ENCODE data around the gene NOS1AP.
"Not testable (repeated sequence)": the region's sequence is repeated elsewhere in the genome, so short reads cannot be mapped to it uniquely, and the experiment has no call there.

Gene NOS1AP

DNA sequence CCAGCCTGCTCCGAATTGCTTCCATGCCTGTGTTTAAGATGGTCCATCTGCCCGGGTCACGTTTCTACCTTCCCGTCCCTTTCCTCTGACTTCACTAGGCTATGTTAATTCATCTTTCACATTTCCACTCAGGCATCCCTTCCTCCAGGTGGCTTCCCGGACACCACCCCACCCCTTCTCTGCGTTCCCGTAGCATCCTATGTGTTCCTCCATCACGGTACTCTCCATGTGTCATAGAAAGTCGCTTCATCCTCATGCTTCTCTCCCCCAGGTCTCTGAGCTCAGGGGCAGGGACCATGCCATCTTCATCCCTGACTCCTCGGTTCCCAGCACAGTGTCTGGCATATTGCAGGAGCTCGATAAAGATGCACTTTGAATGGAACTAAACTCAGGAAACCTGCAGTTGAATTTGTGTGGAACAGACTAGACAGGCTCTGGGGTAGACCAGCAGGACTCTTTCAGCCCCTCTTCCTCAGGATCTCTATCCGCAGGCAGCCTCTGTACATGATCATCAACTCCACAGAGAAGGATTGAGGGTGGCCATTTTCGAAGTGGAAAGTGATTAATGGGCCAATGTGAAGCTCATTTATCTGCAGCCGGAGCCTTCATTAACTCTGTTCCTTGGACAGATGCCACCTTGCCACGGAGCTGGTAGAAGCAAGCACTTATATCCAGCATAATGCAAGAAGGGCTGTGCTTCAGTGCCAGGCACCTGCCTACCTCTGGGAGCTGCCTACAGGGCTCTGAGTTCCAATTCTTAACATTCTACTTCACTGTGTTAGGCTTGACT lies 321.1 kb downstream of the NOS1AP start:
- DNase-seq = peak; percentile 4

DNA sequence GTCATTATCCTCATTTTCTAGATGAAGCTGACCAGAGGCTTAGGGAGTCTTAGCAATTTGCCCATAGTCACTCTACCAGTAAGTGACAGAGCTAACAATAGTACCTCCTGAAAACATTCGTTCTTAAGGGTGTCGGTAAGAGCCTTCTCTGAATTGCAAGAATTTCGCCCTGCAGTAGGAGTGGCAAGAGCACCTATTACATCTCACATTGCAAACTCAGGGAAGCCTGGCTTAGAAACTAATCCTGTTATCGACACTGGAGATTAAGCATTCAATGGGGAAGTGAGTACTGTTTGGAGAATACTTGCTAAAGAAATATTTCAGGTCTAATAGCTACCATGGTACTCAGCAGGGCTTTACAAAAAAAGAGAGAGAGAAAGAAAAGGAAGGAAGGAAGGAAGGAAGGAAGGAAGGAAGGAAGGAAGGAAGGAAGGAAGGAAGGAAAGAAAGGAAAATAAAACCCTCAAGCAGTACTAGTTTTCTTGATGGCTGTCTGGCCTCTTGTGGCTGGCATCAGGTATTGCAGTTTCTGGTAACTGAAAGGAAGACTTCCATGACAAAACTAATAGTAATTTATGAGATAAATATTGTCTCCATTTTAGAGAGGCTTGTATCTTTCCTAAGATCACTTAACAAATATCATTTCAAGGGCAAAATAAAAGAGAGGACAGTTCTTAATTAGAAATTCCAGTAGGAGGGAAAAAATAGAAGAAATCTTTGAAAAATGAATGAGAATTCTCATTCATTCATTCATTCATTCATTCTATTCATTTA lies 322.5 kb downstream of the NOS1AP start:
- peak; percentile 23 for DNase-seq

DNA sequence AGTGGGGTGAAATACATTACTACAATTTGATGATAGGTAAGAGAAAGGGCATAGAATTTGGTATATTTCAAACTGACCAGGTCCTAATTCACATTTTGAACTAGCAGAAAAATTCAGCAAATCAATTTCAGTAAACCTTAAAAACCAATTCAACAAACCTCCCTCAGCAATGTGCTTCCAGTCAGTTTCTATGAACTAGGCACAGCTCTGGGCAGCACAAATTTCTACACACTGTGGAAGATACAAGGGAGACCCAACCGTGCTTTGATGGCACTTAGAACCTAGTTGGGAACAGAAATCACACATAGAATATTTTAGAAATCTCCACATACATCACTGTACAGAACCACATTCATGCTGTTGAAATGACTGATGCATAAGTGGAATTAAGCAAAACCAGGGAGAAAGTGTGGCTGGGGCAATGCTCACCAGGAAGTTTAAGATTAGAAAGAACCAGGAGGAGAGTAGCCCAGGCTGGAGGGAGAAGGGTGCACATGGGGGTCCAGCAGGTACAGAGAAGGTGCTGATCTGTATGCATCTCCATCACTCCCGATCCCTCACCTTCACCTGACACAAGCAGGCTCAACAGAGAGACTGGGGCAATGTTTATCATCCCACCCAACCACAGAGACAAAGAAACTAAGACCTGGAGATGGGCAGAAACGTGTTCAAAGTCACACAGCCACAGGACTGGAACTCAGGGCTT lies 326.9 kb downstream of the NOS1AP start:
- no peak for DNase-seq

DNA sequence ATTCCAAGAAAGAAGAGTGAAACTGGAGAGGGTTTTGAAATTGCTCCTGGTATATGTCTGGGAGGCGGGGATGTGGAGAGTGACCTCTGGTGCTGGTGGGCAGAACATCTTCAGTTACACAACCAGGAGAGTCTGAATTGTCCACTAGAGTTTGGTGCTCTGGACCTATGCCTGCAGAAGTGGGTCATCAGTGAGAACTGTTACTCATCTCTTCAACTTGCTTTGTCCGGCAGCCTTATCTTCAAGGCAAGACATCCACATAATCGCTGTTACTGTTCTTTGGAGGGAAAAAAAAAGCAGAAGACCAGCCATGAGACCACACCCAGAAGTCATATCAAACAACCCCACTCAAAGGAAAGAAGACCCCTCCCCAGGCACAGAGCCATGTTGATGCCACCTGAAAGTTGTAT lies 327.6 kb downstream of the NOS1AP start:
- DNase-seq = no peak

DNA sequence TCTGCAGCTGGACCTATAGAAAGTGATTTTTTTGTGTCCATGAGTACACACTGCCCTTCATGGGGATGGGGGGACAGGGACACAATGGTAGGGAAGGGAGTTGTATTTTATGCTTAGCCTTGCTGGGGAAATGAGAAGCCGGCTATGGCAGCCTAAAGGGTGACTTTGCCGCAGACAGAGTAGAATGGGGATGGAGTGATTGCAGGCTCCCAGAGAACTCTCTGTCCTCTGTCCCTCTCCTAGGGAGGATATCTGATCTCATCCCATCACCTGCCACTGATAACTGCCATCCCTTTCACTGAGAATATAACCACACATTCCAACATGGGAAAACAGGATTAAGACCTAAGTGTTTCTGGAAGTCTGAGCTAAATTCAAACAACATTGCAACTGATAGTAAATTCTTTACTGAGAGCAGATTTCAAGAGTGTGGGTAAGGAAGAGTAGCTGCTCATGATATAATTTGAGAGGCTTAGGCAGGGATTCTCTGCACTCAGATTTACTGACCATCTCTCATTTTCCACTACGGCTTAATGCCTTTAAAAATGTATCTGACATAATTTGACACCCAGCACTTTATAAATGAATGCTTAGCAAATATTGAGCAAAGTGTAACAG lies 328.6 kb downstream of the NOS1AP start:
- no peak for DNase-seq

DNA sequence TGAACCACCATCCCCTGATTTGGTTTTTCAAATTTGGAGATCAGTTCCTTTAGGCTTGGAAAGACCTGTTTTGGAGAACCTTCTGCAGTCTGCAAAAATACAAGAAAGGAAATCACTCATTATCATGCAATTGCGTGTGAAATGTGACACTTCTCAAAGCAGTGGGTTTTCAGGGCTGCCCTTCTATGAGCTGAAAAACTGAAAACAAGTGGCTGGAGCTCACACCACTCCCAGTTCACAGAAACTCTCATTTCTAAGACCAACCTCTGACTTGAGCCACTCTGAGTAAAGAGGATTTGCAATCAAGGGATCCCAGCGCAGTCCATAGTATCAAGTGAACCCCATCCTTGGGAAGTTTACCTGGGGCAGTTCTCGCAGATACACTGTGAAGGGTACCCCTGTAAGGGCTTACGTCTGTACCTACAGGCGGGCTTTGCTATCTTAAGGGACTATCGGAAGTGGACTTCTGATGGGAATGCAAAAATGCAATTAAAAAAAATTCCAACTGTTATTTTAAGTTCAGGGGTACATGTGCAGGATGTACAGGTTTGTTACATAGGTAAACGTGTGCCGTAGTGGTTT lies 329.6 kb downstream of the NOS1AP start:
- DNase-seq = no peak

DNA sequence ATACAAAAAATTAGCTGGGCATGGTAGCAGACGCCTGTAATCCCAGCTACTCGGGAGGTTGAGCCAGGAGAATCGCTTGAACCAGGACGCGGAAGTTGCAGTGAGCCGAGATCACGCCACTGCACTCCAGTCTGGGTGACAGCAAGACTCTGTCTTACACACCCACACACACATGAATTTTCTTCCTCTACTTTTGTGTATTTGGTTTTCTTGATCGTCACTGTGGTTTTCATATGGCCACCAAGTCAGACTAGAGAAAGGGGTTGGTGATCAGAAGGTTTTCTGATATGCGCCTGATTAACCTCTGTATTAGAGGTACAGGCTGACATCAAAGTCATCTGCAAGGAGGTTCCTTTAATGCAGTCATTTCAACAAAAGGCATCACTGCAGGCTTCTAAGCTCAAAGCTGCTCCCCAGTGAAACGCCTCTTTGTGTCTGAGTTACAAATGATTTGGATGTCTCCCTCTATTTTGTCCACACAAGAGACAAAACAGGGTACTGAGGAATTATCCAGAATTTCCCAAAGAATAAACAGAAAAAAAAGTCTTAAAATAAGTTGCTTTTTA lies 331.4 kb downstream of the NOS1AP start:
- DNase-seq = no peak

DNA sequence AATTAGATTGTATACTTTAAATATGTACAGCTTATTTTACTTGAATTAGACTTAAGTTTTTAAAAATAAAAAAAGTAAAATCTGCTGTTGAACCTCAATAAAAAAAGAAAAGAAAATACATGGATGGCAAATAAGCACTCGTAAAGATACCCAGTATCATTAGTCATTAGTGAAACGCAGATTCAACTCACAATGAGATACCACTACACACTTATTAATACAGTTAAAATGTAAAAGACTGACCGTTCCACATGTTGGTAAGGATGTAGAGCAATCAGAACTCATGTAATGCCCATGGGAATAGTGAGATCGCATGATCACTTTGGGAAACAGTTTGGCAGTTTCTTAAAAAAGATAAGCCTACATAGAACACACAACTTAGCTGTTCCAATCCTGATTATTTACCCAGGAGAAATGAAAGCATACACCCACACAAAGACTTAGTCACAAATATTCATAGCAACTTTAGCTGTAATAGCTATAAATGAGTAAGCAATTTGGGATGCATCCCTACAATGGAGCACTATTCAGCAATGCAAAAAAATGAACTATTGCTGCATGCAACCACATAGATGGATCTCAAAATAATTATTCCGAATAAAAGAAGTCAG lies 335.2 kb downstream of the NOS1AP start:
- DNase-seq = no peak

DNA sequence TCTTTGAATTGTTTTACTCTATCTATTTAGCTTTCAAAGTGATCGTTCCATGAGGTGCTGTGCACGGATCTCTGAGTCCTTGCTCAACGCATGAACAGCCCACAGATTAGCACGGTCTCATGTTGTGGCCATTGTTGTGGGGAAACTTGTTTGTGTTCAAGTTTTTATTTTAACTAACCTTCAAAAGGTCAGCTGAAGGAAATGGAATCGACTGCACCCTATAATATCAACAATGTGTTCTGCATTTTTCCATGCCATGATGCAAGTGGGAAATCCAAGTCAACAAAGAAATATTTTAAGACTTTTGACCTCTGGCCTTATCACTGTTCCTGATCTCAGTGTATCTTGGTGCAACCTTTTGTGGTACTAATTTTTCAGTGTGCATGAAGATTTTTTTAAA lies 336.3 kb downstream of the NOS1AP start:
- no peak for DNase-seq

DNA sequence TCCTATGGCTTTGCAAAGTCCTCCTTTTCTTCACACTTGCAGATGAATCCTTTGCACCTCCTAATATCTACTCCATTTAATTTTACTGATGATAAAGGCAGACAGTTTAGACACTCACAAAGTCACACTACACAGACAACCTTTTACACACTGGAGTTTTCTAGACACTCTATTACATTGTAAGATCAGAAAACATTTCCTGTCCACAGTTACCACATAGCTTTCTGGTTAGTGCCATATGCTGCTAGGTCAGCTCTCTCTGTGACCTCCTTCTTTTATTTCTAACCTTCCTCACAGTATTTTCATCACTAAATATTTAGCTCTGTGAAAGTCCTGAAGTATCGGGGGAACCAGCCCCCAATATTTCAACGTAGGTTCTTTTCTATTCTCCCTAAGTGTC lies 337.3 kb downstream of the NOS1AP start:
- no peak for DNase-seq

DNA sequence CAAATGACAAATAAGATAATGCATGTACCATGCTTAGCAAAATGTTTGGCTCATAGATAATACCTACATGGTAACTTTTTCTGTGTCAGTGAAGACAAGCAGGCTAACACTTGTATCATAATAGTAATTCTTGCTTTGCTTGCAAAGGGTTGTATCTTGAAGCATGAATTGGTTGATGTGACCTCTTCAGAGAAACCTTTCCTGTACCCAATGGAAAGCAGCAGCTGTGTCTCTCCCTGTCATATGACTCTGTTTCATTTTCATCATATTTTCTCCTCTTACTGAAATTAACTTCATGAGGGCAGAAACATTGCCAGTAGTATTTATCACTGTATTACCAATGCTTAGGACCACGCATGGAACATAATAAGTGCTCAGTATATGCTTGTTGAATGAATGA lies 338.0 kb downstream of the NOS1AP start:
- DNase-seq = no peak

DNA sequence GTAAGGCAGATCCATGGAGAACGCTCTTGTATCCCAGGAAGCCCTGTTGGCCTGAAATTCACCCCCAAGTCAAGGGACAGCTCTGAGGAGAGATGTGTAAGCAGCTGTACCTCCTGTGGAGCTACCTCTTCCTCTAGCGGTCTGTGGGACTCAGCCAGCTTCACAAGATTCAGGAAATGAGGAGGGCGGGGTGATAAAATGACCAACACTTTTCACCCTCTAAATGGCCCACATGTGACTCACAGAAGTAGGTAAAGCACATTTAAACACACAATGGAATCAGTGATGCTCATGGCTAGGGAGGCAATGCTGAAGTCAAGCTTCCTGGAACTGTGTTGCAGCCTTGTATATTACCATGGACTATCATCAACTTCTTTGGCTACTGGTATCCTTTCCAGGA lies 342.5 kb downstream of the NOS1AP start, which contains the start of gene SH2D1B:
TSS of gene SH2D1B (minus strand) at position 135 of the 400 bp plus-strand sequence. CDS start at position 15, 120 bp downstream.
- DNase-seq = no peak

DNA sequence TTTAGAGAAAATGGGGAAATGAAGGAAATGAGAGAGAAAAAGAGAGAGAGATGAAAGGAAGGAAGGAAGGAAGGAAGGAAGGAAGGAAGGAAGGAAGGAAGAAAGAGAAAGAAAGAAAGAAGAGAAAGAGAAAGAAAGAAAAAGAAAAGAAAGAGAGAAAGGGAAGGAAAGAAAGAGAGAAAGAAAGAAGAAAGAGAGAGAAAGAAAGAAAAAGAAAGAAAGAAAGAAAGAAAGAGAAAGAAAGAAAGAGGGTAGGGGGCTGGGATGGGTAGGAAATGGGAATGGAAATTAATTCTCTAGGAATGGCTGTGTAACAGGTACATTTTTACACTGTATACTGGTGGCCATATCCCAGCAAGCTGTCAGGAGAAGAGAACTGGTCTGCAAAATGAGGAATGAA lies 346.7 kb downstream of the NOS1AP start:
- no peak for DNase-seq

DNA sequence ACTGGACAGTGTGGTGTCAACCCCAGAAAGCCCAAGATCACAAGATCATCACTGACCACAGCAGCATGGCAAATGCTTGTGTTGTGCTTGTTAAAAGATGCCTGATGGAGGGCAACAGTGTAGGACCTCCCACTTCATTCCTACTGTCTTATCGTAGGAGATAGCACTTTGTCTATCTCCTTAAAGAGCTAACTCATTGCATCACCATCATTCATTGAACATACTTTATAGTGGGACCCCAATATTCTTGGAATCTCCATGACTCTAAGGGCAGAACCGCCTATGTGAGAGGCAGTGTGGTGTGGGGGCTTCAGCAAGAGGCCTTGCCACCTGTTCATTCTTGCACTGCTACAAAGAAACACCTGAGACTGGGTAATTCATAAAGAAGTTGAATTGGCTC lies 347.4 kb downstream of the NOS1AP start:
- DNase-seq = no peak

DNA sequence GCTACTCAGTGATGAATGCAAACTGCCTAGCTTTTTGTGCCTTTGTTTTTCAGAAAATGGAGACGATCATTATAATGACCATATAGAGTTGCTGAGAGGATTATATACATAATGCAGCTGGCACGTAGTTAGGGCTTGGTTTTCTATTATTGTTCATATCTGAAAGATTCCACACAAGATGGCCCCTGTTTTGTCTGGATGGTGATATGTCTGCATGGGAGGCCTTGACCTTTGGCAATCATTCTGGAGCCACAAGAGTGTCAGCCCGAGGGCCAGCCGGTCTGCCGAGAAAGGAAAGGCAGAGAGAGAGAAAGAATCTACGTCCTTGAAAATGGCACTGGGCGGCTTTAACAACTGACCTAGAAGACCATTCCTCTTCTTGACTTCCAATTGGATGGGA lies 348.2 kb downstream of the NOS1AP start:
- DNase-seq = no peak

DNA sequence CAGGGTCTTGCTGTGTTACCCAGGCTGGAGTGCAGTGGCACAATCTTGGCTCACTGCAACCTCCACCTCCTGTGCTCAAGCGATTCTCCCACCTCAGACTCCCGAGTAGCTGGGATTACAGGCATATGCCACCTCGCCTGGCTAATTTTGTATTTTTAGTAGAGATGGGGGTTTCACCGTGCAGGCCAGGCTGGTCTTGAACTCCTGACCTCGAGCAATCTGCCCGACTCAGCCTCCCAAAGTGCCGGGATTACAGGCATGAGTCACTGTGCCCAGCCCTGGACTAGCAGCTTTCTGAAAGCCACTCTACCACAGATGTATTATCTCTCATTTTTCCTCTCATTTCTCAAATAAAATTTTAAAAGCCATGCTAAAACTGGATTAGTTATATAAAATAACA lies 349.1 kb downstream of the NOS1AP start:
- DNase-seq = not testable (repeated sequence)

DNA sequence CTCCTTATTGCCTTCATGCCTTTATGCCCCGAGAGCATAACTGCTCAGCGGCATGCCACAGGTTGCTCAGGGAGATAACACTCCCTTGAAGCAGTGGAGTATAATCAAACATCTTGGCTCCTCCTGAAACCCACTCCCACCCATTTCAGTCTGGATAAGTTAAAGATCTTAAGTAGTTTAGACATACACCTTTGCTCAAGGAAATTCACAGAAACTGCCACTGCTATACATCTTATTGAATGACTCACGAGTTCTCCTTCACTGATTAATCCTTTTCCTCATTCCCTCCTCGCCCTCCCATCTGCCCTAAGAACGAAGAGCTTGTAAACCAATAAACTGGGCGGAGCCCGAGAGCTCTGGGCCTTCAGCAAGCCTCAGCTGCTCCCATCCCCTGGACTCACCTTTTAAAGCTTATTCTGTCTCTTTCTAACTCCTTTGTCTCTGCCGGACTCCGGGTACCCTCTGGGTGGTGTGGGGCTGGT lies 350.0 kb downstream of the NOS1AP start:
- not testable (repeated sequence) for DNase-seq

Data from NCI-H1436 (cell line).